Bronchial epithelial cell (primary cell): ENCODE measurements around the gene STUM. TPM values are rescaled to one million over a fixed set of nuclear protein-coding genes. Genes with fewer than 3 reads are reported as not detected.
A peak's percentile ranks its signal among the peaks of the same experiment; 100 is the strongest.

Experiments used
- DNase-seq: peaks from one replicate; pipeline ENCODE4 v3.0.0-alpha.2; 2010; ENCODE audit warnings: low read depth
- FAIRE-seq: peaks from 2 replicates; lab custom pipeline; 2011; peaks lifted over from hg19 to GRCh38; lab: Jason Lieb, UNC
- H3K27me3 ChIP-seq: 2 replicates; pipeline ENCODE4 v1.5.1; 2011; ENCODE audit warnings: low read length; ENCODE audit not compliant: control insufficient read depth, insufficient read depth
- H3K36me3 ChIP-seq: 2 replicates; pipeline ENCODE4 v1.5.1; 2011; ENCODE audit warnings: low read length; ENCODE audit not compliant: control insufficient read depth, insufficient read depth
- H3K4me3 ChIP-seq: 2 replicates; pipeline ENCODE4 v1.5.1; 2011; ENCODE audit warnings: mild to moderate bottlenecking, low read depth, low read length, control low read depth
- total RNA-seq: library from RNA; depleted of rRNA; stranded (reverse); fragments of >200 nt; gene quantifications from 2 replicates; pipeline ENCODE4 v1.2.1, GENCODE V29; 2014
- TF ChIP-seq, protein P1 (sequence below): IDR thresholded peaks from 2 replicates; pipeline ENCODE4 v1.5.1; 2011; ENCODE audit warnings: mild to moderate bottlenecking, moderate library complexity, low read length, control low read depth, inconsistent platforms; ENCODE audit not compliant: insufficient read depth, severe bottlenecking

The STUM gene
- total RNA-seq, 1 donor from 2014 or later = not detected

DNA sequence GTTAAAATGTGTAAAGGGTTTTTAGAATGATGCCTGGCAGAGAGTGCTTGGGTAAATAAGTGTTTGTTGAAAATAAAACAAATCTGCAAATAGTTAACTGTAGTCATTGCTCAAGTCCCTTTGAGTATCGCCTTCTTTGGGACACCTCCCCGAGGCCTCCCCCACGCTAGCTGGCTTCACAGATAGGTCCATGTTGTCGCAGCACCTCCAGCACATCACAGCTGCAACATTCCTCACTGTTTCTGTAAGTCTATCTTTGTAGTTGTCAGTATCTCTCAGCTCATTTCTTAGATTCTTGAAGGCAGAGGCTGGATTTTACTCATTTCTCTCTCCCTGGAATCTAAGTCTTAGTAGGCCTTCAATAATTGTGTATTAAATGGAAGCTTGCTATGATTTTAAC lies 1.6 kb upstream of the STUM start:
- H3K4me3 ChIP-seq = no peak overlapping the region
- FAIRE-seq (no peak), DNase-seq (no peak)
- TF ChIP-seq, protein P1, sequence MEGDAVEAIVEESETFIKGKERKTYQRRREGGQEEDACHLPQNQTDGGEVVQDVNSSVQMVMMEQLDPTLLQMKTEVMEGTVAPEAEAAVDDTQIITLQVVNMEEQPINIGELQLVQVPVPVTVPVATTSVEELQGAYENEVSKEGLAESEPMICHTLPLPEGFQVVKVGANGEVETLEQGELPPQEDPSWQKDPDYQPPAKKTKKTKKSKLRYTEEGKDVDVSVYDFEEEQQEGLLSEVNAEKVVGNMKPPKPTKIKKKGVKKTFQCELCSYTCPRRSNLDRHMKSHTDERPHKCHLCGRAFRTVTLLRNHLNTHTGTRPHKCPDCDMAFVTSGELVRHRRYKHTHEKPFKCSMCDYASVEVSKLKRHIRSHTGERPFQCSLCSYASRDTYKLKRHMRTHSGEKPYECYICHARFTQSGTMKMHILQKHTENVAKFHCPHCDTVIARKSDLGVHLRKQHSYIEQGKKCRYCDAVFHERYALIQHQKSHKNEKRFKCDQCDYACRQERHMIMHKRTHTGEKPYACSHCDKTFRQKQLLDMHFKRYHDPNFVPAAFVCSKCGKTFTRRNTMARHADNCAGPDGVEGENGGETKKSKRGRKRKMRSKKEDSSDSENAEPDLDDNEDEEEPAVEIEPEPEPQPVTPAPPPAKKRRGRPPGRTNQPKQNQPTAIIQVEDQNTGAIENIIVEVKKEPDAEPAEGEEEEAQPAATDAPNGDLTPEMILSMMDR = no peak
- peaks cover 14% of the 10 kb centered on the region for H3K27me3 ChIP-seq
- no peaks in the 10 kb centered on the region for H3K36me3 ChIP-seq

DNA sequence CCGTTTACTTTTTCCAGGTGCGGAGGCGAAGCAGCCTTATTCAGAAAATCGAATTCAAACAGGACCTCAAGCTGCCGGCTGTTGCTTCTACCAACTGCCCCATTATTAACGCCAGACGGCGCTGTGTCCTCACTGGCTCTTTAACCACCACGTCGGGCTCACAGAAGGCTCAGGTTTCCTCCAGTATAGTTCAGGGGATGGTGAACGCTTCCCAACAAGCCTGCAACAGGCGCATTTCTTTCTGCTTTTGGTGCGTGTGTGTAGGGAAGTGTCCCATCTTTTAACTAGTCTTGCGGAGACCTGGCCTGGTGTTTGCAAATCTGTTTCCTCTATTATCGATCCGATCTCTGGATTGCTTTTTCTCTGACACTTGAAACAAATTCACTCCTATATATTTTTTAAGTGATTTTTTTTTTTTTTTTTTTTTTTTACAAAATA lies 791 bp upstream of the STUM start:
- H3K4me3 ChIP-seq = no peak overlapping the region
- peaks cover 16% of the 10 kb centered on the region for H3K27me3 ChIP-seq
- FAIRE-seq (no peak), DNase-seq (peak; percentile 85)
- no peaks in the 10 kb centered on the region for H3K36me3 ChIP-seq
- TF ChIP-seq, protein P1 = peak; percentile 93

DNA sequence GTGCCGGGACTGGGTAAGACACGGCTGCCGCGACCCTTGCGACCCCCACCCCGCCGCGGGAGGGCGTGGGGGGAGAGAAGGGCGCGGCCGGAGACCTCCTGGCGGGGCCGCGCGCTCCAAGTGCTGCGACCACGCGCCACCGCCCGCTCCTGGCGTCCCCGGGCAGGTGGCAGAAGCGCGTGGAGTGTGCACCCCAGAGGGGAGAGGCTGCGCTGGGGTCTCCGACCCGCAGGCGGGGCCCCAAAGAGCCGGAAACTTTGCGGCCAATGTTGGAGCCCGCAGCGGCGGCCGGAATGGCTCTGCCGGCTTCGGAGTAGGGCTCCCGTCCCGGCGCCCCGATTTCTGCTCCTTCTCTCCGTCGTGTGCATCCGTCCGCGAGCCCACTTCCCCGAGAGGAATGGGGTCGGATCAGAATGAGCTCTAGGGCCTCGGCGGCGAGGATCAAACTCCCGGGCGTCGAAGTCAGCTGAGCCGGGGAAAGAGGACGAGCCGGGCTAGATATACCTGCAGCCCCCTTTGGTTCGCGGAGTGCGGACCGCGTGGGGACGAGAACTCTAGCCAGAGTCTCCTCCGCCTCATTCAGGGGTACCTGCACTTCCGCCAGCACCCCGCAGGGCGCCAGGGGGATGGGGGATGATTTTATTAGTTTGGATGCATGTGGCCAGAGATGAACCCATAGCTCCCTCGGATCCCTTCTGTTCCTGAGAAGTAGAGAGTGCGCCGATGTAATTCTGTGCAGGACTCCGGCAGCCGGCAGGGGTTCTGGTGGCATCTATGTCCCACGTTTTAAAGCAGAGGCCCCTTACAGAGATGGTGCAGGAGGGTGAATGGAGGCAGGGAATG lies 751 bp downstream of the STUM start:
- H3K27me3 ChIP-seq = peaks cover 16% of the 10 kb centered on the region
- H3K4me3 ChIP-seq = peak overlapping the region; percentile 4
- no peak for FAIRE-seq
- H3K36me3 ChIP-seq = no peaks in the 10 kb centered on the region
- no peak for DNase-seq
- TF ChIP-seq, protein P1 = no peak

DNA sequence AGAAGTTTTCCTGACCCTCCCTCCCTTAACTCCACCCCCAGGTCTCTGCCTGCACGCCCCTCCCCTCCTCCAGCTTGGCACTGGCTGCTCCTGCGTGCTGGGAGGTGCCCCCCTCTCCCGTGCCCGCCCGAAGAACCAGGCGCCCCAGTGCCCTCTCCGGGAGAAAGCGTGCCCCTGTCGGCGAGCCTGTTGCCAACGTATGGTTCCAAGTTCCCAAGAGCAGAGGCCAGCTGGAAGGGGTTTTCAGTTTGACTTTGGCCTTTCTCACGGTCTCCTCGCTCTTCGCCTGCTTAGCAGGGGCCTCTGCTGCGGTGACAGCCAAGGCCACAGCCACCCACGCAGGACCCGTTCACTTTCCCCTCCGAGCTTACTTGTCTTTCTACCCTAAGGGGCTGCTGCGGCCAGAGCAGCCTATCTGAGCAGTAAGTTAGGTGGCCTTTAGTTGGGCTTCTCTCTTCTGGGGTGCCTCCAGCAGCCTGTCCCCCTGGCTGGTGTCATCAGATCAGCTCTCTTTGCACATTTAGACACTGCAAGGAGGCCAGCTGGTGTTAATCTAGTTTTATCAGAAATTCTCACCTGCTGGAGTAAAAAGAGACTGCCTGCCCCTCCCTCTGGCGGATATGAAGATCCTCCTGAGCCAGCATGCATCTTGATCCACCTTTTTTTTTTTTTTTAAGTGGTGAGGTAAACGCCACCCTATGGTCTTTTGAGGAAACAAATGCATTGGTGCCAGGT lies 1.5 kb downstream of the STUM start:
- H3K4me3 ChIP-seq = peak overlapping the region; percentile 4
- FAIRE-seq (no peak), DNase-seq (peak; percentile 50)
- TF ChIP-seq, protein P1 = peak; percentile 40
- H3K36me3 ChIP-seq = no peaks in the 10 kb centered on the region
- H3K27me3 ChIP-seq = peaks cover 16% of the 10 kb centered on the region

DNA sequence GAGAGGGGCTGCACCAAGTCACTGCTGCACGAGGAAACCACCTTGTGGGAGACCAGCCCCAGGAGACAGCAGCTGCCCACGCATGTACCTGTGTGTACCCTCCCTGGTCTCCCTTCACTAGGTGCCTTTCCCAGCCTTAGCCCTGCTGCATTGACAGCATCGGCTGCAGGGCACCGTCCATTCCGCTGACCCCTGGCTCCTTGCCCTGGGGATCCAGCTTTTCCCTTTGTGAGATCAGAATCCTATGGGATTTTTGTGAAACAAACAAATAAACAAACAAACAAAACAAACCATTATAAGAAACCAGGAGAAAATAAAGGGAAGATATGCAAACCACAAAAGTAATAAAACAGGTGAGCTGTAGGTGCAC lies 2.1 kb downstream of the STUM start:
- TF ChIP-seq, protein P1 = no peak
- no peak overlapping the region for H3K4me3 ChIP-seq
- H3K36me3 ChIP-seq = no peaks in the 10 kb centered on the region
- peaks cover 18% of the 10 kb centered on the region for H3K27me3 ChIP-seq
- DNase-seq (no peak), FAIRE-seq (no peak)
